Dedifferentiated amniotic fluid mesenchymal stem cell (primary cell): Measurements from ENCODE around the gene BRD3.

Experiments
- DNase-seq: peaks from one replicate; pipeline ENCODE4 v3.0.0-alpha.2; 2016; ENCODE audit errors: extremely low spot score

The BRD3 gene

GRCh38 chr9:134024828-134025605, 42.8 kb downstream of the BRD3 start, which contains the start of gene BRD3OS:
BRD3OS (plus strand) TSS chr9:134025481; CDS start chr9:134026748, 1,267 bp downstream.
- peak; percentile 100 for DNase-seq

GRCh38 chr9:134024214-134024792, 43.5 kb downstream of the BRD3 start:
- no peak for DNase-seq

GRCh38 chr9:134014946-134015345, 52.9 kb downstream of the BRD3 start:
- no peak for DNase-seq

- DNase-seq = no peak
These were observed 56.4 kb downstream of the BRD3 start for GRCh38 chr9:134011401-134011800.

GRCh38 chr9:134010310-134011173, 57.3 kb downstream of the BRD3 start:
- no peak for DNase-seq

GRCh38 chr9:134007571-134007970, 60.3 kb downstream of the BRD3 start:
- no peak for DNase-seq

GRCh38 chr9:134007150-134007549, 60.7 kb downstream of the BRD3 start:
- no peak for DNase-seq

GRCh38 chr9:134005381-134005780, 62.4 kb downstream of the BRD3 start:
- no peak for DNase-seq

- DNase-seq = no peak
These were observed 62.9 kb downstream of the BRD3 start for GRCh38 chr9:134004881-134005280.

- DNase-seq = no peak
These were observed 63.5 kb downstream of the BRD3 start for GRCh38 chr9:134004131-134004873.

- DNase-seq = no peak
These were observed 64.6 kb downstream of the BRD3 start for GRCh38 chr9:134003237-134003636.

- DNase-seq = no peak
These were observed 65.0 kb downstream of the BRD3 start for GRCh38 chr9:134002796-134003195.

GRCh38 chr9:133999851-134000265, 68.0 kb downstream of the BRD3 start:
- DNase-seq = no peak

GRCh38 chr9:133998915-133999595, 68.8 kb downstream of the BRD3 start:
- DNase-seq = peak; percentile 15

- DNase-seq = no peak
These were observed 70.2 kb downstream of the BRD3 start for GRCh38 chr9:133997584-133997983.

- no peak for DNase-seq
These were observed 71.0 kb downstream of the BRD3 start for GRCh38 chr9:133996531-133997520.

- no peak for DNase-seq
These were observed 72.6 kb downstream of the BRD3 start for GRCh38 chr9:133995012-133995896.

GRCh38 chr9:133994353-133995011, 73.3 kb downstream of the BRD3 start:
- peak; percentile 47 for DNase-seq
